GM12875 (cell line): ENCODE results near the gene DYNC1LI2.
A peak's percentile ranks its signal among the peaks of the same experiment; 100 is the strongest.

Source experiments
- H3K4me3 ChIP-seq: one replicate; pipeline ENCODE4 v1.5.1; 2011; ENCODE audit warnings: low read depth, low read length, control low read depth
- CTCF ChIP-seq: IDR thresholded peaks from 2 replicates; pipeline ENCODE4 v1.5.1; 2011; ENCODE audit warnings: low read depth, mild to moderate bottlenecking, control low read depth, inconsistent platforms, low read length, moderate library complexity, borderline replicate concordance; ENCODE audit not compliant: insufficient read depth

Gene DYNC1LI2

GRCh38 chr16:66696669-66697630 lies 54.5 kb downstream of the DYNC1LI2 start, which contains the start of gene CMTM4:
TSS of gene CMTM4 (minus strand) at chr16:66696743. CDS start at chr16:66696525, 218 bp downstream.
- peak; percentile 29; the same call in 1 of the 2 replicates for TF ChIP-seq CTCF
- peak within 1 kb of the TSS; percentile 43 for H3K4me3 ChIP-seq

- H3K4me3 ChIP-seq, result peak overlapping the region; percentile 28
- TF ChIP-seq CTCF, result no peak
Measured at GRCh38 chr16:66695935-66696668, 55.3 kb downstream of the DYNC1LI2 start.

- no peak overlapping the region for H3K4me3 ChIP-seq
- TF ChIP-seq CTCF, result no peak
Measured at GRCh38 chr16:66695471-66695934, 55.9 kb downstream of the DYNC1LI2 start.

- TF ChIP-seq CTCF, result no peak
- H3K4me3 ChIP-seq, result no peak overlapping the region
Measured at GRCh38 chr16:66693149-66693548, 58.3 kb downstream of the DYNC1LI2 start.

- TF ChIP-seq CTCF, result no peak
- no peak overlapping the region for H3K4me3 ChIP-seq
Measured at GRCh38 chr16:66692341-66692740, 59.1 kb downstream of the DYNC1LI2 start.

- no peak for TF ChIP-seq CTCF
- no peak overlapping the region for H3K4me3 ChIP-seq
Measured at GRCh38 chr16:66691234-66691633, 60.2 kb downstream of the DYNC1LI2 start.
